GM20000 (cell line): ENCODE measurements around the gene USP36.

Experiments used
- DNase-seq: peaks from one replicate; pipeline ENCODE4 v3.0.0; 2012; ENCODE audit warnings: low spot score
- CTCF ChIP-seq: IDR thresholded peaks from 2 replicates; pipeline ENCODE4 v1.5.1; 2012; ENCODE audit warnings: mild to moderate bottlenecking, control low read depth; ENCODE audit errors: extremely low read depth, missing control alignments

The USP36 gene

GRCh38 chr17:78804777-78805176 is 35.8 kb downstream of the USP36 start:
- no peak for TF ChIP-seq CTCF
- DNase-seq: no peak

GRCh38 chr17:78803186-78803845 is 37.3 kb downstream of the USP36 start:
- TF ChIP-seq CTCF: no peak

GRCh38 chr17:78802459-78802858 is 38.2 kb downstream of the USP36 start:
- no peak for TF ChIP-seq CTCF
- no peak for DNase-seq

More at GRCh38 chr17:78803186-78803845, 37.3 kb downstream of the USP36 start:
- DNase-seq: no peak

GRCh38 chr17:78802008-78802407 is 38.6 kb downstream of the USP36 start:
- TF ChIP-seq CTCF: no peak
- DNase-seq: no peak

GRCh38 chr17:78800132-78800931 is 40.3 kb downstream of the USP36 start:
- peak; percentile 25 for DNase-seq

GRCh38 chr17:78798695-78799559 is 41.7 kb downstream of the USP36 start:
- TF ChIP-seq CTCF: peak; percentile 49
- DNase-seq: peak; percentile 66

More at GRCh38 chr17:78800132-78800931, 40.3 kb downstream of the USP36 start:
- TF ChIP-seq CTCF: no peak
